Adipose tissue (tissue), 3 donors: ENCODE measurements around the gene GSK3A. TPM values are rescaled to one million over a fixed set of nuclear protein-coding genes. Genes with fewer than 3 reads are reported as not detected.

Experiments used
- H3K27ac ChIP-seq: one replicate; pipeline ENCODE4 v1.5.1; 2013; ENCODE audit warnings: low read depth, low read length
- WGBS, 3 donors: extraction: QIAGEN DNeasy Blood & Tissue Kit; methylation state at CpG; one replicate each; pipeline ENCODE4 v1.1.7; 2013; 5-methylcytosine and 5-hydroxymethylcytosine counted together
- polyA plus RNA-seq, 3 donors: library from polyadenylated mRNA; stranded (reverse); fragments of 200-250 nt; gene quantifications; one replicate each; pipeline ENCODE4 v1.2.3, GENCODE V29; 2013
- donor health status: healthy with polysubstance abuse.
- donor health status: Bipolar disorder and iron deficiency.
- donor health status: healthy.

GSK3A gene
- polyA plus RNA-seq, result 10 to 100 TPM; 20.9 to 53.8 (median 37.3) TPM

DNA sequence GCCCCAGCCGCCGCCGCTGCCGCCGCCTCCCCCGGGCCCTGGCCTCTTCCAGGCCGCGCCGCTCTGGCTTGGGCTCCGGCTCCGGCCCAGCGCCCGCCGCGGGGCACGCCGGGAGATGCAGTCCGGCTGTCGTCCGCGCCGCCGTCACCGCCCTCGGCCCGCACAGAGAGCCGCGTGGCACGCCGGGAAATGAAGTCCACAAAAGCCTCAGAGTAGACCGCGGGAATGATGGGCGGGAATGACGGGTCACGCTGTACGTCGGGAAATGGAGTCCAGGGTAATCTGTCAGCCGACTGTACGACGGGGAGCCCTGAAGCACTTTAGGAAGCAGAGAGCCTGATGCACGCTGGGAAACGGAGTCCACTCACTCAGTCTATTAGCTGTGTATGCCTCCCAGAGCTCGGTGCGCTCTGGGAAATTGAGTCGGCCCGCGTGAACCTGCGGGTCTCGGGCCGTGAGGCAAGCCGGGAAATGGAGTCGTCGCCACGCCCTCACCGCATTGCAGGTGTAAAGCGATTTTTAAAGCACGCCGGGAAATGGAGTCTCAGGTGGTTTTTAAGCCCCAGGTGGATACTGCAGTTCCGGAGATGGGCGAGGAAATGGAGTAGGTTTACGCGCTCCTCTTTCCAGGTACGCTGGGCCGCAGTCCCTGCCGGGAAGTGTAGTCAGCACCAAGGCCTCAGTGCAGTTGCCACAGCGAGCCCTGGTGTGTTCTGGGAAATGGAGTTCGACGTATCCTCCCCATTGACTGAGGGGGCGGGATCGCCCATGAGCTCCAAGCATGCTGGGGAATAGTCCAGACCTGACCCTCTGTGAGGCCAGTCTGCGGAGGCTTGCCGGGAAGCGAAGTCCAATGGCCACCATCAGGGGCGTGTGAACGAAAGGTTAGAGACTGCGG lies at the start of gene GSK3A:
Gene GSK3A, minus strand, starts transcription at position 91 of the 898 bp plus-strand sequence. CDS start 137 bp downstream, outside the sequence.
- peak within 1 kb of the TSS; percentile 90 for H3K27ac ChIP-seq
- WGBS, 3 donors, result 0% methylated on average over 65 to 76 of the region's 76 CpGs

- H3K27ac ChIP-seq, result no peak overlapping the region
- WGBS, 3 donors, result 71 to 73% (median 72%) methylated on average over 8 to 9 of the region's 9 CpGs
These were observed 49.0 kb upstream of the GSK3A start for GRCh38 chr19:42291435-42291810.

GRCh38 chr19:42290523-42291434 lies 48.4 kb upstream of the GSK3A start:
- 85 to 90% (median 88%) methylated on average over 29 to 31 of the region's 31 CpGs for WGBS, 3 donors
- H3K27ac ChIP-seq, result no peak overlapping the region

DNA sequence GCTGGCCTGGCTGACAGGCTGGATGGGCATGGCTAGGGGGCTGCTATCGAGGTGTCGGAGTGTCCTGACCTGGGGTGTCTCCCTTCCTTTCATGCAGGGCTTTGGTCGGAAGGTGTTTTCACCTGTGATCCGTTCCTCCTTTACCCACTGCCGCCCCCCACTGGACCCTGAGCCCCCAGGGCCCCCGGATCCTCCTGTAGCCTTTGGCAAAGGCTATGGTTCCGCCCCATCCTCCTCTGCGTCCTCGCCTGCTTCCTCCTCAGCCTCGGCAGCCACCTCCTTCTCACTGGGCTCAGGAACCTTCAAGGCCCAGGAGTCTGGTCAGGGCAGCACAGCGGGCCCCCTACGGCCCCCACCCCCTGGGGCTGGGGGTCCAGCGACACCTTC lies 47.7 kb upstream of the GSK3A start:
- 77 to 86% (median 84%) methylated on average over 13 of the region's 13 CpGs for WGBS, 3 donors
- H3K27ac ChIP-seq, result no peak overlapping the region

GRCh38 chr19:42289556-42290041 lies 47.2 kb upstream of the GSK3A start:
- 87 to 91% (median 90%) methylated on average over 8 of the region's 8 CpGs for WGBS, 3 donors
- H3K27ac ChIP-seq, result no peak overlapping the region

- no peak overlapping the region for H3K27ac ChIP-seq
- 89 to 94% (median 92%) methylated on average over 21 to 22 of the region's 22 CpGs for WGBS, 3 donors
These were observed 46.6 kb upstream of the GSK3A start for GRCh38 chr19:42288881-42289555.

GRCh38 chr19:42288387-42288786 lies 46.0 kb upstream of the GSK3A start:
- no peak overlapping the region for H3K27ac ChIP-seq
- WGBS, 3 donors, result 72 to 96% (median 74%) methylated on average over 4 of the region's 4 CpGs

GRCh38 chr19:42287827-42288107 lies 45.4 kb upstream of the GSK3A start:
- WGBS, 3 donors, result 93 to 94% (median 94%) methylated on average over 8 to 10 of the region's 10 CpGs
- no peak overlapping the region for H3K27ac ChIP-seq

- no peak overlapping the region for H3K27ac ChIP-seq
- WGBS, 3 donors, result 85 to 93% (median 90%) methylated on average over 30 of the region's 30 CpGs
These were observed 44.8 kb upstream of the GSK3A start for GRCh38 chr19:42287017-42287826.

DNA sequence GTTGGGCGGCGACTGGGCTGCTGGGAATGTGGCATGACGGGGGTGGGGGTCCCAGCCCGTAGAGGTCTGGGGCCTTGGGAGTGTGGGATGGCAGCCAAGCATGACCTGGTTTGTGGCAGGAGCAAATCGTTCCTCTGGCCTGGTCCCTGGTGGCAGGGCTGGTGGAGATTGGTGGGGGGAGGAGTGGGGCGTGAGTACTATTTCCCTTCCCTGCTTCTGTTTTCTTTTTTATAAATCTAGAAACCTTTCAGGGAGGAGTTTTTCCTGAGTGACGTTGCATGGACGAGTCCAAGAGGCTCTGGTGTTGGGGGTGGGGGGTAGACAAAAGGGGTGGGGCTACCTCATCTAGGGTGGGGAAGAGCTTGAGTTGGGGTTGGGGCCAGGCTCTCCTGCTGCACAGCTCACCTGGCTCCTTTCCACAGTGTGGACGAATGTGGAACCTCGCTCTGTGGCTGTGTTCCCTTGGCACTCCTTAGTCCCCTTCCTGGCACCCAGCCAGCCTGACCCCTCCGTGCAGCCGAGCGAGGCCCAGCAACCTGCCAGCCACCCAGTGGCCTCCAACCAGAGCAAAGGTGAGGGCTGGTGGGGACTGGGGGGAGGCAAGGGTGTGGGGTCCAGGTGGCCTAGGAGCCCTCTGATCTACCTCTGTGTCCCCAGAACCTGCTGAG lies 44.1 kb upstream of the GSK3A start:
- 19 to 30% (median 22%) methylated on average over 13 of the region's 13 CpGs for WGBS, 3 donors
- H3K27ac ChIP-seq, result no peak overlapping the region

GRCh38 chr19:42285988-42286348 lies 43.6 kb upstream of the GSK3A start:
- WGBS, 3 donors, result 8 to 47% (median 28%) methylated on average over 6 of the region's 6 CpGs
- H3K27ac ChIP-seq, result no peak overlapping the region

- no peak overlapping the region for H3K27ac ChIP-seq
- WGBS, 3 donors, result 21 to 48% (median 24%) methylated on average over 4 to 5 of the region's 5 CpGs
These were observed 43.1 kb upstream of the GSK3A start for GRCh38 chr19:42285541-42285941.

GRCh38 chr19:42284591-42285341 lies 42.4 kb upstream of the GSK3A start:
- 2 to 3% (median 3%) methylated on average over 28 to 41 of the region's 41 CpGs for WGBS, 3 donors
- no peak overlapping the region for H3K27ac ChIP-seq

DNA sequence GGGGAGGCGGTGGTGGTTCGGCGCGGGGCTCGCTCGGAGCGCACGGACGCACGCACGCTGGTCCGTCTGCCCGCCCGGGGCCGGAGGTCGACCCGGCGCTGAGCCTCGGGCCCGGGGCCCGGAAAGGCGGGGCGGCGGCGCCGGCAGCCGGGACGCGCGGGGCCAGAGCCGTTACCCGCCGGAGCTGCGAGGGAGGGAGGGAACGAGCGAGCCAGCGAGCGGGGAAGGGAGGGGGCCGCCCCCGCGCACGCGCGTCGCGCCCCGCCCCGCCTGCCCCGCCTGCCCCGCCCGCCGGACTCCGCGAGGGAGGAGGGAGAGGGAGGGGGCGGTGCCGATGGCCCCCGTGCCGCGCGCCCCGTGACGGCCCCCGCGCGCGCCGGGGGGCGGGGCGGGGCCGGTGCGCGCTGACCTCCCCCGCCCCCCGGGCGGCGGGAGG lies 41.7 kb upstream of the GSK3A start:
- 0 to 1% (median 0%) methylated on average over 1 to 54 of the region's 76 CpGs for WGBS, 3 donors
- H3K27ac ChIP-seq, result no peak overlapping the region

DNA sequence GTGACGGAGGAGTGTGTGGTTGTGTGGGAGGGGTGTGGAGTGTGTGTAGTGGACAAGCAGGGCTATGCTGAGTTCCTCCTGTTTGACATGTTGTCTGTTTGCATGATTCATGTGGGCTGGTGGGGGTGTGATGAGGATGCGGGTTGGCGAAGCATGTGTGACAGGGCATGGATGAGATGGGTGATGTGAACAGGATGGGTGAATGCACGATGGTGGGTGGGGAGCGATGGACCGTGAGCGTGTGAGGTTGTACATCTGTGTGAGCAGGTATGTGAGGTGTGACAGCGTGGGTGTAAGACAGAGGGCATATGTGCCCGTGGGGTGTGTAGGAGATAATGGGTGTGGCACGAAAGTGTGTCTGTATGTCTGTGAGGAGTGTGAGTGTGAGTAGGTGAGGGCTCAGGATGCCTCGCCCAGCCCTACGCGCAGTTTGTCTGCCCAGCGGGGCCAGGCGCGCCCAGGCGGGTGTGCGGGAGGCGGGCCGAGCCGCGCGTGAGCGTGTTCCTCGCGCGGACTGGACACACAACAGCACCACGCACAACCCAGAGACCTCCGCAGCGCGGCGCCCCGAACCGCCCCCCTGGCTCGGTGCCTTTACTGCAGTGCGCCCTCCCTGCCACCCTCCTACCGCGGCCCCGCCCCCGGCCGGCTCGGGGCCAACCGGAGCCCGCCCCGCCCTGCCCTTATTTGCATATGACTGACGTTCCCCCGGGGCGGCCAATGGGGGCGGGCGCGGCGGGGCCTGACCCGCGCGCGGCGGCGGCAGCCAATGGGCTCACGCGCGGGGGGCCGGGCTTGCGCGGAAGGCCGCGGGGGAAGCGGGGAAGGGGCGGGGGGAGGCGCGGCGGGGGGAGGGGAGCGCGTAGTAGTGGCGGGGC lies 41.0 kb upstream of the GSK3A start:
- no peak overlapping the region for H3K27ac ChIP-seq
- 1 to 3% (median 3%) methylated on average over 23 to 73 of the region's 74 CpGs for WGBS, 3 donors

DNA sequence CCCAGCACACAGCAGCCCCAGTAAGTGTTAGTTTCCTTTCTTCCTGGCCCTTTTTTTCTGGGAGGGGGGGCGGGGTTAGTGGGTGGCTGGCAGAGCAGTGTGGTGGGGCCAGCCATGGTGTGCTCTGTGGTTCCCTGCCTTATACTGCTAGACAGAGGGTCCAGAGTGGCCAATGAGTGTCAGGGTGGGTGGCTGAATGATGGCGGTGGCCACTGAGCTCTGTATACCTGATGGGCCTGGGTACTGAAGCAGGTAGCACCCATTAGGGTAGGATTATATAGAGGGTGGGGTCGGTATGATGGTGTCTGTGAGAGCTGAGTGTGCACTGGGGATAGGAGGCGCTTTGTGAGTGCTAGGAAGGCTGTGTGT lies 40.4 kb upstream of the GSK3A start:
- WGBS, 3 donors, result 37 to 53% (median 43%) methylated on average over 4 of the region's 4 CpGs

More for the DNA sequence above, 40.4 kb upstream of the GSK3A start:
- H3K27ac ChIP-seq, result no peak overlapping the region
